Measurements from ENCODE around the gene TMEM184A. TPM values are rescaled to one million over a fixed set of nuclear protein-coding genes. Genes with fewer than 3 reads are reported as not detected.

The TMEM184A gene
- total and polyA plus RNA-seq, 2 donors (not counting 1 experiment from before 2014, with no cell fraction given) = not detected

DNA sequence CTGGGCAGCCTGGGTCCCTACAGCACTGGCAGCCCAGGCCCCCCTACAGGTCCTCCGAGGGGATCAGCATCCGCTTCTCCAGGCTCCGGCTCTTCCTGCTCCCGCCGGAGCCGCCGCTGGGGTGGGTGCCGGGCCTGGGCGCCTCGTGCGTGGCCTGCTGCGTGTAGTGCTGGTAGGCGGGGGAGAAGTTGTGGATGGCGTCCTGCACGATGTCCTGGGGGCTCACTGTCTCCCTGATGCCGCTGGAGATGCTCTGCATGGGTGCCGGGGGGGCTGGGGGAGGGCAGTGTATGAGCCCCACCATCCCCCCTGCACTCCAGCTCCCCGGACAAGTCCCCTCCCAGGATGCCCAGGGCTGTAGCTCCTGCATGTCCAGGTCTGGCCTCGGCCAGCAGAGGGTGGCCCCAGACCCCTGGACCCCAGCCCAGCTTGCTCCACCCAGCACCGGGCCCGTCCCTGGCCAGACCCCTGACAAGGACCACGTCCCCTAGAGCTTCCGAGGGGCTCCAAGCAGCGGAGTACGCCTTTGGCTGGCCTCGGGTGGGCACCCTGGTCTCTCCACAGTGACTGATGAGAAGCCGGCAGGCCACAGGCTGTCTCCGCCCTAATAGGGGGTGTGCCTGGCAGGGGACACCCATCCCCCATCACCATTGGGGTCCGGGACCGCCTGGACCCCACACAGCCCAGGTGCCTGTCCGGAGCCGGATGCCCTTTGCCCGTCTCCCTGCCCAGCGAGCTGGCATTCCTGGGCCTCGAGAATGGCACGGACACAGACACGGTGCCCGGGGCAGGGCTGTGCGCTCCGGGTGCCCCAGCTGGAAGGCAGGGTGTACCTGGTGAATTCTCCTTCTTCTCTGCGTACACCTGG is 8.9 kb downstream of the TMEM184A start:
- no peak for DNase-seq
- CTCF ChIA-PET = no interaction called here

More for the DNA sequence above, 8.9 kb downstream of the TMEM184A start:
- Mint-ChIP-seq H3K9me3 (ENCODE audit: insufficient read depth) (no peaks in the 10 kb centered on the region), H3K4me1 (peaks cover 5% of the 10 kb centered on the region), H3K4me3 (no peak overlapping the region), H3K27me3 (no peaks in the 10 kb centered on the region), H3K27ac (no peak overlapping the region)
- H3K9me3 ChIP-seq (ENCODE audit: control extremely low read depth in 1 of 3, control insufficient read depth in 2 of 3, insufficient read depth in 1 of 3, low read length in 2 of 3) = no peaks in the 10 kb centered on the region
- no peak overlapping the region for H3K4me2 ChIP-seq (replicated peaks; ENCODE audit: low read depth, low read length, poor library complexity, severe bottlenecking)
- peaks cover 12% of the 10 kb centered on the region for H4K20me1 ChIP-seq (ENCODE audit: control insufficient read depth, insufficient read depth, low read length, poor library complexity, severe bottlenecking)
- H3K27ac ChIP-seq (ENCODE audit: low read length in 2 of 2) = no peak overlapping the region
- H3K36me3 ChIP-seq (replicated peaks in 1 of 2; ENCODE audit: control extremely low read depth in 1 of 2, control insufficient read depth in 1 of 2, extremely low read depth in 1 of 2, insufficient read depth in 2 of 2, low read length in 1 of 2) = peaks cover 0 to 6% of the 10 kb centered on the region in 2 experiments
- no peak for ATAC-seq (ENCODE audit: low read depth)
- H3K4me3 ChIP-seq (ENCODE audit: control extremely low read depth in 1 of 5, extremely low read depth in 1 of 5, insufficient read depth in 1 of 5, low read depth in 2 of 5, low read length in 4 of 5) = no peak overlapping the region
- H3K9ac ChIP-seq (ENCODE audit: low read length) = no peak overlapping the region
- H3K79me2 ChIP-seq (ENCODE audit: control insufficient read depth, insufficient read depth, low read length) = no peaks in the 10 kb centered on the region
- WGBS (ENCODE audit: insufficient coverage) = 91% methylated on average over 28 of the region's 41 CpGs
- intact Hi-C loops (cut with micrococcal nuclease) = no loop called here
- POLR2A ChIA-PET = no interaction called here
- no peak overlapping the region for H2AFZ ChIP-seq (ENCODE audit: insufficient read depth, low read depth, low read length, poor library complexity, severe bottlenecking)
- H3K4me1 ChIP-seq (ENCODE audit: control insufficient read depth in 2 of 2, insufficient read depth in 2 of 2, low read length in 2 of 2) = no peaks in the 10 kb centered on the region
- H3K27me3 ChIP-seq (replicated peaks in 1 of 4; ENCODE audit: control extremely low read depth in 1 of 4, control insufficient read depth in 3 of 4, insufficient read depth in 4 of 4, low read length in 3 of 4) = no peaks in the 10 kb centered on the region
- TF ChIP-seq EZH2 (IDR thresholded peaks at IDR 0.05; ENCODE audit: borderline replicate concordance, insufficient read depth, low read depth, low read length, poor library complexity, severe bottlenecking) = no peak
- TF ChIP-seq, protein P1, sequence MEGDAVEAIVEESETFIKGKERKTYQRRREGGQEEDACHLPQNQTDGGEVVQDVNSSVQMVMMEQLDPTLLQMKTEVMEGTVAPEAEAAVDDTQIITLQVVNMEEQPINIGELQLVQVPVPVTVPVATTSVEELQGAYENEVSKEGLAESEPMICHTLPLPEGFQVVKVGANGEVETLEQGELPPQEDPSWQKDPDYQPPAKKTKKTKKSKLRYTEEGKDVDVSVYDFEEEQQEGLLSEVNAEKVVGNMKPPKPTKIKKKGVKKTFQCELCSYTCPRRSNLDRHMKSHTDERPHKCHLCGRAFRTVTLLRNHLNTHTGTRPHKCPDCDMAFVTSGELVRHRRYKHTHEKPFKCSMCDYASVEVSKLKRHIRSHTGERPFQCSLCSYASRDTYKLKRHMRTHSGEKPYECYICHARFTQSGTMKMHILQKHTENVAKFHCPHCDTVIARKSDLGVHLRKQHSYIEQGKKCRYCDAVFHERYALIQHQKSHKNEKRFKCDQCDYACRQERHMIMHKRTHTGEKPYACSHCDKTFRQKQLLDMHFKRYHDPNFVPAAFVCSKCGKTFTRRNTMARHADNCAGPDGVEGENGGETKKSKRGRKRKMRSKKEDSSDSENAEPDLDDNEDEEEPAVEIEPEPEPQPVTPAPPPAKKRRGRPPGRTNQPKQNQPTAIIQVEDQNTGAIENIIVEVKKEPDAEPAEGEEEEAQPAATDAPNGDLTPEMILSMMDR (IDR thresholded peaks at IDR 0.05) = no peak

All from B cell (primary cell).